ENCODE data around the gene URI1.

Gene URI1

GRCh38 chr19:30020189-30020588 lies 78.2 kb downstream of the URI1 start:
- no peak for DNase-seq (ENCODE audit: low spot score)
- in situ Hi-C loops (cut with MboI; ENCODE audit: low sequenced_read_pairs, unreplicated experiment), result no loop called here

GRCh38 chr19:30022659-30023058 lies 80.6 kb downstream of the URI1 start:
- no peak for DNase-seq (ENCODE audit: low spot score)
- in situ Hi-C loops (cut with MboI; ENCODE audit: low sequenced_read_pairs, unreplicated experiment), result no loop called here
- TF ChIP-seq CTCF (IDR thresholded peaks at IDR 0.05; ENCODE audit: borderline replicate concordance, control extremely low read depth, extremely low read depth, insufficient read depth, missing control alignments), result no peak

More at GRCh38 chr19:30020189-30020588, 78.2 kb downstream of the URI1 start:
- TF ChIP-seq CTCF (IDR thresholded peaks at IDR 0.05; ENCODE audit: borderline replicate concordance, control extremely low read depth, extremely low read depth, insufficient read depth, missing control alignments), result no peak

- no peak for TF ChIP-seq CTCF (IDR thresholded peaks at IDR 0.05; ENCODE audit: borderline replicate concordance, control extremely low read depth, extremely low read depth, insufficient read depth, missing control alignments)
- DNase-seq (ENCODE audit: low spot score), result no peak
- in situ Hi-C loops (cut with MboI; ENCODE audit: low sequenced_read_pairs, unreplicated experiment), result no loop called here
Observed at GRCh38 chr19:30023330-30023729, 81.3 kb downstream of the URI1 start.

GRCh38 chr19:30024091-30024490 lies 82.1 kb downstream of the URI1 start:
- no peak for DNase-seq (ENCODE audit: low spot score)
- no peak for TF ChIP-seq CTCF (IDR thresholded peaks at IDR 0.05; ENCODE audit: borderline replicate concordance, control extremely low read depth, extremely low read depth, insufficient read depth, missing control alignments)

GRCh38 chr19:30026933-30027332 lies 84.9 kb downstream of the URI1 start:
- no peak for TF ChIP-seq CTCF (IDR thresholded peaks at IDR 0.05; ENCODE audit: borderline replicate concordance, control extremely low read depth, extremely low read depth, insufficient read depth, missing control alignments)
- no peak for DNase-seq (ENCODE audit: low spot score)

More at GRCh38 chr19:30024091-30024490, 82.1 kb downstream of the URI1 start:
- in situ Hi-C loops (cut with MboI; ENCODE audit: low sequenced_read_pairs, unreplicated experiment), result no loop called here

GRCh38 chr19:30028118-30028991 lies 86.3 kb downstream of the URI1 start:
- in situ Hi-C loops (cut with MboI; ENCODE audit: low sequenced_read_pairs, unreplicated experiment), result no loop called here
- no peak for DNase-seq (ENCODE audit: low spot score)
- TF ChIP-seq CTCF (IDR thresholded peaks at IDR 0.05; ENCODE audit: borderline replicate concordance, control extremely low read depth, extremely low read depth, insufficient read depth, missing control alignments), result no peak

More at GRCh38 chr19:30026933-30027332, 84.9 kb downstream of the URI1 start:
- in situ Hi-C loops (cut with MboI; ENCODE audit: low sequenced_read_pairs, unreplicated experiment), result no loop called here
